Measurements from ENCODE around the gene ASIC1.
A peak's percentile ranks its signal among the peaks of the same experiment; 100 is the strongest.

The ASIC1 gene

DNA sequence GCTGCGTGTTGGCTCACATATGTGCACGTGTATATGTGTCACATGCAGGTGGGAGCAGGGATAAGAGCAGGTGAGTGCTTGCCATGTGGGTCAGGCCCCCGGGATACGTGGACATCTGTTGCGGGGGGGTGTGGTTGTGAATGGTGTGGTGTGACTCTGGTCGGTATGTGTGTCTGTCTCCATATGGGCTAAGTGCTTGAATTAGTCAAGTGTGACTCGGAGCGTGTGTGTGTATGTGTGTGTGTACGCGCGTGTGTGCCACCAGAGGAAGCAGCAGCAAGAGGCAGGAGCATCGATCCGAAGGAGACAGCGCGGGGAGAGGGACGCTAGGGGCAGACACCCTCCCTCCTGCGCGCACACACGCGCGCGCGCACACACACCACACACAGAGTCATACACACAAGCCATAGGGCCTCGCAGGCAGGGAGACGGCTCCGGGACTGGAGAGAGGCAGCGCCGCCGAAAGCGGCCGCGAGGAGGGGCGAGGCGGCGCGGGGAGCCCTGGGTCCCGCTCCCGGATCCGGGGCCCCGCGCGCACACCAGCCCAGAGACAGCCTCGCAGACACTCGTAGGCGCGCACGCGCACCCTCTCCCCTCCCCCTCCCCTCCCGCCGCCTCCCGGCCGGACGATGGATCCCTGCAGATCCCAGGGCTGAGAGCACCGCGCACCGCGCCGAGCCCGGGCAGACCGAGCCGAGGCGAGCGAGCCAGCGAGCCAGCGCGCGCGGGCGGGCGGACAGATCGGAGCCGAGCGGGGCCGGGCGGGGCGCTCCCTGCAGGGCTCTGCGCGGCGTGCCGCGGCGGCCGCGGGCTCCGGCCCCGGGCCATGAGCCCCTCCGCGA is at the start of gene ASIC1:
ASIC1 (plus strand) TSS at position 597 of the 842 bp plus-strand sequence. CDS start 1,171 bp downstream, outside the sequence.
- ChIA-PET CTCF (interaction anchor here (0.6 to 4.7 kb wide), 7 partner anchors 18 to 192 kb away, joined by 3 to 31 read pairs (median 4); no protein-coding TSS in a partner anchor), POLR2A (no interaction called here)
- TF ChIP-seq HDGF (IDR thresholded peaks at IDR 0.05; ENCODE audit: borderline replicate concordance) (no peak), L3MBTL2 (conservative IDR thresholded peaks at IDR 0.05) (peak; percentile 58)
- peak; percentile 75 for DNase-seq (ENCODE audit: extremely low spot score)

DNA sequence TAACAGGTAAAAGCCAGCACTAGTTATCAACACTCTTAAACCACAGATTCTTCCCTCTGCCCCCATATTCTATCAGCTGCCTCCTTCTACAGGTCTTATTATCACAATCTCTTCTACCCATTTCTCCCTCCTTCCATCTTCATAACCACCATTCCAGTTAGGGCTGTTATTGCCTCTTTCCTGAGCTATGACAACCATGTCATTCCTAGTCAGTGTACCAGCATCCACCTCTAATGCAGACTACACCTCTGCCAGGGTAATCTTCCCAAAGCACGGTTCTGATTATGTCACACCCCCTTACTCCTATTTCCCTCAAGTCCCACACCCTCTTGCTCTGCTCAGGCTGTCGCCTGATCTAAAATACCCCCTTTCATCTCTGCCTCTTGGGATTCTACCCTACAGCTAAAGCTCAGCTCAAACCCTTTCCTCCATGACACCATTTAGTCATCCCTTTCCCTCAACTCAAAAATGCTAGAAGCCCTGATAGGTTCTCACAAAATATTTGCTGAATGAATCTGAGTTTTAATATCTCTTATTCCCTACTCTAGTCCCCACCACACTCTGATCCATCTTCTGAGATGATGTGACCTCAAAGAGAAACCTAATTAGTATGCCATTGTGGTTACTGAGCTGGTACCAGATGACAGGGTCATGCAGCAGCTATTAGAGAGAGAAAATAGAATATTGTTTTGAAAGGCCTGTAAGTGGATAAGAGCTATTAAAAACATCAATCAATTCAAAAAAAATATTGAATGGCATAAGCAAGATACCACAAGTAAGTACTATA is 43.8 kb upstream of the ASIC1 start:
- TF ChIP-seq ELF4 (IDR thresholded peaks at IDR 0.05) = no peak
- TF ChIP-seq L3MBTL2 (conservative IDR thresholded peaks at IDR 0.05) = no peak
- TF ChIP-seq ZNF384 (IDR thresholded peaks at IDR 0.05) = no peak
- no peak for TF ChIP-seq SUZ12 (IDR thresholded peaks at IDR 0.05)
- TF ChIP-seq HDGF (IDR thresholded peaks at IDR 0.05; ENCODE audit: borderline replicate concordance) = no peak
- TF ChIP-seq FOXM1 (IDR thresholded peaks at IDR 0.05; ENCODE audit: borderline replicate concordance) = no peak
- no peak for TF ChIP-seq LEF1 (IDR thresholded peaks at IDR 0.05; ENCODE audit: borderline replicate concordance)
- no peak for TF ChIP-seq TARDBP (IDR thresholded peaks at IDR 0.05)
- ChIA-PET CTCF (interaction anchor here (1.1 to 1.2 kb wide), 2 partner anchors 46 to 272 kb away, joined by 4 read pairs; partner anchors contain the start of gene TMBIM6), POLR2A (interaction anchor here (1.6 kb wide), 1 partner anchor 12 kb away, joined by 6 read pairs; the partner anchor contains the start of gene RACGAP1)
- no peak for DNase-seq (ENCODE audit: extremely low spot score)

DNA sequence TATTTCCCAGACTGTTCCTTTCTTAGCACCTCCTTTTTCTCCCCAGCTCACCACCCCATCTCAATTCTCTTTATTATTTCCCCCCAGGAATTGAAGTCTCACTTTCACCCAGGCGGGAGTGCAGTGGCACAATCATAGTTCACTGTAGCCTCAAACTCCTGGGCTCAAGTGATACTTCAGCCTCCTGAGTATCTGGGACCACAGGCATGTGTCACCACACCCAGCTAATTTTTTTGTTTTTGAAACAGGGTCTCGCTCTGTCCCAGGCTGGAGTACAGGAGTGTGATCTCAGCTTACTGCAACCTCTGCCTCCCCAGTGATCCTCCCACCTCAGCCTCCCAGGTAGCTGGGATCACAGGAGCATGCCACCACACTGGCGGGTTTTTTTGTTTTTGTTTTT is 43.1 kb upstream of the ASIC1 start:
- no peak for TF ChIP-seq FOXA1 (IDR thresholded peaks at IDR 0.05)
- CTCF ChIA-PET = interaction anchor here (1.1 kb wide), 1 partner anchor 47 kb away, joined by 4 read pairs; no protein-coding TSS in a partner anchor
- no peak for DNase-seq (ENCODE audit: extremely low spot score)
- POLR2A ChIA-PET = interaction anchor here (1.6 kb wide), 1 partner anchor 11 kb away, joined by 6 read pairs; the partner anchor contains the start of gene RACGAP1

DNA sequence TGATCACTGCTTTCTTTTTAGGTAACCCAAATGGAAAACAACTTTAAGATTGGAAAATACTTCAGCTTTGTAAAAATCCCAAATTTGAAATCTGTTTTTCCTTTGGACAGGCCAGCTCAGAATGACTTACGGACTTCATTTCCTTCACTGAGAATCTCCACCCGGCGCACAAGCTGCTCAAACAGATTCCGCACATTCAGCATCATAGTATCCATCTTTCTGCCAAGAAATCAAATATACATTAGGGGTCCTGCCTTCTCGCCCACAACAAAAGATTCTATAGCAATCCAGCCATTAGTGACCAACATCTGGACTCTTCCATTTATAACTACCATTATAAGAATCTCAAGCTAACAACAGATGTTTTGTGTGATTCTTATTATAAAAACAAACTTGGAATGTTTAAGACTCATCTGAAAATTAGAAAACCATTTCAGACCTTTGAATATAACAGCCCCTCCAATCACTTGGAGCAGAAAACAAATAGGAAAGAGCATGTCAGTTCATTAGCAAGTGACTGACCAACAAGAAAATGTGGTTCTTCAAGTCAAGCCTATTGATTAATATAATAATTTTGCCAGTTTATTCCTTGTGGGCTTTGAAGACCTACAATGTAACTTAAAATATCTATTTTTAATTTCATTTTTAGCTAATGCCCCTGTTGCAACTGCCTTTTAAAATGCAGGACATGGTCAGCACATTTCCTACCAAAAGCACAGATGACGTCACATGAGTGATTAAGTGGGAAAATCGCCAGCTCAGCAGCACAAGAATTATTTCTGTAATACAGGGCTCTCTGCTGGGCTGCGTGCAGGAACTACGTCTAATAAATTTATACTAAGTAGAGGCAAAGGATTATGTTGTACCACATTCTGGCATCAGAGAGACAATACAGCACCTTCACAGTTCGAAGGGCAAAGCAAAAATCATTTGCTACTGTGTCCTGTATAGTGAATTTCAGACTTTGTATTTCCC is 40.6 kb upstream of the ASIC1 start:
- DNase-seq (ENCODE audit: extremely low spot score) = no peak
- TF ChIP-seq FOXM1 (IDR thresholded peaks at IDR 0.05; ENCODE audit: borderline replicate concordance) (no peak), ELF4 (IDR thresholded peaks at IDR 0.05) (no peak), FOXA1 (IDR thresholded peaks at IDR 0.05) (no peak), ZNF384 (IDR thresholded peaks at IDR 0.05) (no peak), SUZ12 (IDR thresholded peaks at IDR 0.05) (no peak), ARNT (IDR thresholded peaks at IDR 0.05) (no peak), SP1 (IDR thresholded peaks at IDR 0.05) (no peak), CTBP1 (IDR thresholded peaks at IDR 0.05; ENCODE audit: borderline replicate concordance) (no peak), L3MBTL2 (conservative IDR thresholded peaks at IDR 0.05) (no peak), TARDBP (IDR thresholded peaks at IDR 0.05) (no peak), LEF1 (IDR thresholded peaks at IDR 0.05; ENCODE audit: borderline replicate concordance) (no peak), HDGF (IDR thresholded peaks at IDR 0.05; ENCODE audit: borderline replicate concordance) (no peak), BHLHE40 (IDR thresholded peaks at IDR 0.05; ENCODE audit: borderline replicate concordance) (no peak), NFRKB (IDR thresholded peaks at IDR 0.05) (no peak), FOXK2 (IDR thresholded peaks at IDR 0.05) (no peak)
- TF ChIP-seq, protein P1, sequence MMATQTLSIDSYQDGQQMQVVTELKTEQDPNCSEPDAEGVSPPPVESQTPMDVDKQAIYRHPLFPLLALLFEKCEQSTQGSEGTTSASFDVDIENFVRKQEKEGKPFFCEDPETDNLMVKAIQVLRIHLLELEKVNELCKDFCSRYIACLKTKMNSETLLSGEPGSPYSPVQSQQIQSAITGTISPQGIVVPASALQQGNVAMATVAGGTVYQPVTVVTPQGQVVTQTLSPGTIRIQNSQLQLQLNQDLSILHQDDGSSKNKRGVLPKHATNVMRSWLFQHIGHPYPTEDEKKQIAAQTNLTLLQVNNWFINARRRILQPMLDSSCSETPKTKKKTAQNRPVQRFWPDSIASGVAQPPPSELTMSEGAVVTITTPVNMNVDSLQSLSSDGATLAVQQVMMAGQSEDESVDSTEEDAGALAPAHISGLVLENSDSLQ (IDR thresholded peaks at IDR 0.05) = no peak
- ChIA-PET POLR2A (interaction anchor here (1.0 kb wide), 1 partner anchor 9 kb away, joined by 4 read pairs; the partner anchor contains the start of gene RACGAP1), CTCF (interaction anchor here (0.6 to 1.4 kb wide), 3 partner anchors 34 to 141 kb away, joined by 3 to 7 read pairs (median 3); no protein-coding TSS in a partner anchor)

- CTCF ChIA-PET = interaction anchor here (0.6 to 1.8 kb wide), 3 partner anchors 16 to 140 kb away, joined by 7 to 8 read pairs (median 8); no protein-coding TSS in a partner anchor
- POLR2A ChIA-PET = no interaction called here
- no peak for DNase-seq (ENCODE audit: extremely low spot score)
- TF ChIP-seq, protein P1 (IDR thresholded peaks at IDR 0.05) = no peak
- TF ChIP-seq FOXK2 (IDR thresholded peaks at IDR 0.05) (no peak), L3MBTL2 (conservative IDR thresholded peaks at IDR 0.05) (no peak), NFRKB (IDR thresholded peaks at IDR 0.05) (no peak), LEF1 (IDR thresholded peaks at IDR 0.05; ENCODE audit: borderline replicate concordance) (no peak), HDGF (IDR thresholded peaks at IDR 0.05; ENCODE audit: borderline replicate concordance) (no peak), SP1 (IDR thresholded peaks at IDR 0.05) (no peak), ARNT (IDR thresholded peaks at IDR 0.05) (no peak), CTBP1 (IDR thresholded peaks at IDR 0.05; ENCODE audit: borderline replicate concordance) (no peak), FOXA1 (IDR thresholded peaks at IDR 0.05) (no peak), FOXM1 (IDR thresholded peaks at IDR 0.05; ENCODE audit: borderline replicate concordance) (no peak), ELF4 (IDR thresholded peaks at IDR 0.05) (no peak)
Measured at GRCh38 chr12:50017641-50018040, 39.8 kb upstream of the ASIC1 start.
